Measurements from ENCODE around the gene MTF2.

DNA sequence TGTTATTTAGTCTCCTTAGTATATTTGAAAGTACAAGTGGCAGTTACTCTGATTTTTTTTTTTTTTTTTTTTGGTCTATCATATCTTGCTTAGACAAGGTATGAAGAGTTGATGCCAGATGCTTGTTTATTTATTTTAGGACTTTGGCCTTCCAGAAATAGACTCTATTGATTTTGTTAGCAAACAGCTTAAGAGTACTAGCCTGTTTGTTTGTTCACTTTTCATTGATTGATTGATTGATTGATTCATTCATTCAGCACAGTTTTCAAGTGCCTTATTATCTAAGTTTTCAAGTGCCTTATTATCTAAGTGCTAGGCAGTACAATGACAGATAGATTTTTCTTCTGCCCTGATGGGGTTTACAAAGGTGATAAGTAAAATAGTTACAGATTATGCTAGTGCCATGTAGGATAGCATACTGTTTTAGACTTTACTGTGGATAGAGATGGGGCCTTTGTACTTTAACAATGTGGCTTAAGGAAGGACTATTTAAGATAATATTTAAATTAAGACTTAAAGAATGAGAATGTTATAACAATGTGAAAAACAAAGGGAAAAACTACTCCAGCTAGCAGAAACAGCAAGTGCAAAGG, 50.5 kb downstream of the MTF2 start:
- TF ChIP-seq, protein P1, sequence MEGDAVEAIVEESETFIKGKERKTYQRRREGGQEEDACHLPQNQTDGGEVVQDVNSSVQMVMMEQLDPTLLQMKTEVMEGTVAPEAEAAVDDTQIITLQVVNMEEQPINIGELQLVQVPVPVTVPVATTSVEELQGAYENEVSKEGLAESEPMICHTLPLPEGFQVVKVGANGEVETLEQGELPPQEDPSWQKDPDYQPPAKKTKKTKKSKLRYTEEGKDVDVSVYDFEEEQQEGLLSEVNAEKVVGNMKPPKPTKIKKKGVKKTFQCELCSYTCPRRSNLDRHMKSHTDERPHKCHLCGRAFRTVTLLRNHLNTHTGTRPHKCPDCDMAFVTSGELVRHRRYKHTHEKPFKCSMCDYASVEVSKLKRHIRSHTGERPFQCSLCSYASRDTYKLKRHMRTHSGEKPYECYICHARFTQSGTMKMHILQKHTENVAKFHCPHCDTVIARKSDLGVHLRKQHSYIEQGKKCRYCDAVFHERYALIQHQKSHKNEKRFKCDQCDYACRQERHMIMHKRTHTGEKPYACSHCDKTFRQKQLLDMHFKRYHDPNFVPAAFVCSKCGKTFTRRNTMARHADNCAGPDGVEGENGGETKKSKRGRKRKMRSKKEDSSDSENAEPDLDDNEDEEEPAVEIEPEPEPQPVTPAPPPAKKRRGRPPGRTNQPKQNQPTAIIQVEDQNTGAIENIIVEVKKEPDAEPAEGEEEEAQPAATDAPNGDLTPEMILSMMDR (IDR thresholded peaks at IDR 0.05), result no peak
- TF ChIP-seq POLR2A (IDR thresholded peaks at IDR 0.05) (no peak), POLR2AphosphoS5 (IDR thresholded peaks at IDR 0.05; ENCODE audit: insufficient read depth in 1 of 2, low read depth in 1 of 2) (no peak)
